ENCODE data around the gene CSF1R.

CSF1R gene

DNA sequence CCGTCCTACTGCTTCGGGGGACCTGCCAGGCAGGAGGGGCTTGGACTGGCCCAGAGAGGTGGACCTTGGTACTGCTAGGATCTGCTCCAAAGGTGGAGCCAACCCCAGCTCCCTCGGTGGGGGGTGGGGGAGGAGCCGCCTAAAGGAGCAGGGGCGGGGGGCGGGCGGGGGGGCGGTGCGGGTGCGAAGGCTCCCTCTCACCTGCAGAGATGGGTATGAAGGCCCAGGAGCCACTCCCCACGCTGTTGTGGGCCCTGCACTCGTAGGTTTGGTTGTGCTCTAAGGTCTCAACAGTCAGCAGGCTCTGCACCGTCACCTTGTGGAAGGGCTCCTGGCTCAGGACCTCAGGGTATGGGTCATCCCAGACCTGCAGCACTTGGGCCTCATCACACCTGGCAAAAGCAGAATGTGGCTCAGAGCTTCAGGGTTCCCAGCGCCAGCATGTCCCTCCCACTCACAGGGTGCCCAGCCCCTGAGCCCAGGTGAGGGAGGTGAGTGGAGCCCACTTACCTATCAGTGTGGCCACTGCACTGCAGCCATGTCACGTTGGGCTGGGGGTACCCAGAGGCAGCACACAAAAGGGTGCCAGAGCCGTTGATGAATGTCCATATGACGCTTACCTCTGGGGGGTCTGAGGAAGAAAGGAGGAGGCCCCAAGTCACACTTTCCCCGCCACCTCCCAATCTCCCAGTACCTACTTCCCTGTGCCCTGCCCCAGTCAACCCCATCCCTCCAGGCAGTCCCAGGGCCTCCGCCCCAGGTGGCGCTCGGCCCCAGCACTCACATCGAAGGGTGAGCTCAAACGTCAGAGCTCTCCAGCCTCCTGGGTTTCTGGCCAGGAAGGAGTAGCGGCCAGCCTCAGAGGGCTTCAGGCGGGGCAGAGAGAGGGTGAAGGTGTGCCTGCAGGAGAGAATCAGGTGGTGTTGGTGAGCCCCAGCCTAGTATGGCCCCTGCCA is 16.4 kb downstream of the CSF1R start:
- no peak for DNase-seq

DNA sequence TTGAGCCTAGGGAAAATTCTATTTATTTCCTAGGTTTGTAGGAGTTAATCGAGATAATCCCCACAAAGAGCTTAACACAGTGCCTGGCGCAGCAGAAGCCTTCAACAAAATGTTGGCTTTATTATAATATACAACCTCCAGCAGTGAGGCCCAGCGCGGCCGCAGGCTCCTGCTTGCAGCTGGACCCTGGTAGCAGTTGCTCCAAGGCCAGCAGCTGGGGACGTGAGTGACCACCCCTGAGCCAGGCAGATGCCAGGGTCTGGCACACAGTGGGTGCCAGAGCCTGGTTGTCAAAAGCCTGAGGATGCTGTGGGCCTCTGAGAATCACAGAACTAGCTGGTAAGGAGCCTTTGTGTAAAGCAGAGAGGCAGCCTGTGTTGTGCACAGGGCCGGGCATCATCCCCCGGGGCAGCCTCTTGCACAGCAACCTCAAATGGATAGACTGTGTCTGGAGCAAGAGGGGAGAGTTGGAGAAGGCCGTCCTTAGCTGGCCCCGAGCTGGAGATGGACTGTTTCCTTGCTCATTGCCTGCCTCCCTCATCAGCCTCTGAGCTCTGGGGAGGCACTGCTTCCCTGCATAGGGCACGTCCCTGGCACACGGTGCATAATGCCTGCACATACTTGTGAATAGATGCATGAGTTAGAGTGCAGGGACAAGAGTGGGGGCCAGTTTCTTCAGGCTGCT is 17.3 kb downstream of the CSF1R start:
- DNase-seq = no peak

- DNase-seq = no peak
Measured at GRCh38 chr5:150068472-150068871, 17.9 kb downstream of the CSF1R start.

GRCh38 chr5:150068071-150068470 is 18.3 kb downstream of the CSF1R start:
- no peak for DNase-seq

DNA sequence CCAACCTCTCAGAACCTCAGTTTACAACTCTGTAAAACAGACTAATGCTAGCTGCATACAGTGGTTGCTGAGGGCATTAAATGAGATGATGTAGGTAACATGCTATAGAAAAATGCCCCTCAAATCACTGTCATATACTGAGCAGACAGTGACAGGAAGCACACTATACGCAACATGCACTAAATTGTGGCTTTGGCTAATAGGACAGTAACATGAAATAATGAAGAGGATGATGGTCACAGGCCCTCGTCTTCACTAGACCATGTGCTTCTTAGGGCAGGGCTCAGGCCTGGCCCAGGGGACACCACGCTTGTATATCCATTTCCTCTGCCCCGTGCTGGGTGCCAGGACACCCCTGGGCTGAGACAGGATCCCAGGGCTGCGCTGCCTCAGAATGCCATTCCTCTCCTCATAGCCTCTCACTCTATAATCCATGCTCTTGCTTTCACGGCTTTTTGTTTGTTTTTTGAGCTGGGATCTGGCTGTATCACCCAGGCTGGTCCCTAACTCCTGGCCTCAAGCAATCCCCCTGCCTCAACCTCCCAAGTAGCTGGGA is 18.9 kb downstream of the CSF1R start:
- no peak for DNase-seq

- DNase-seq = no peak
Measured at GRCh38 chr5:150066901-150067396, 19.4 kb downstream of the CSF1R start.

GRCh38 chr5:150066436-150066835 is 19.9 kb downstream of the CSF1R start:
- DNase-seq = no peak

- no peak for DNase-seq
Measured at GRCh38 chr5:150065886-150066285, 20.5 kb downstream of the CSF1R start.

DNA sequence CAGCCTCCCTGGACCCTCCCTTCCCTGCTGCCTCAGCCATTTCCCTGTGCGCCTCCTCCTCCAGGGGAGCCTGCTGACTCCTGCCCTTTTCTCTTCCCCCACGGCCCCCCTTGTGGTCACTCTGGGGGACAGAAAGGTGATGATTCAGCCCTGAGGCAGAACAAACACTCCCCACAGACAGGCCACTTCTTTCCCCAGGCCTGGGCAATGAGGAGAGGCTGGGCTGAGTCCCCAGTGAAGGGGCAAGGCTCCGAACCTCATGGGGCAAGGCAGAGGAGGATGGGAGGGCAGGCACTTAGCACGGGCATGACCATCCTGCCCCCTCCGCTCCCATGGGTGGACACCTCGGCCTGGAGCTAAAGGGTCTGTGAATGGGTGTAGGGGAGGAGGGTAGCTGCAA is 21.0 kb downstream of the CSF1R start:
- no peak for DNase-seq

DNA sequence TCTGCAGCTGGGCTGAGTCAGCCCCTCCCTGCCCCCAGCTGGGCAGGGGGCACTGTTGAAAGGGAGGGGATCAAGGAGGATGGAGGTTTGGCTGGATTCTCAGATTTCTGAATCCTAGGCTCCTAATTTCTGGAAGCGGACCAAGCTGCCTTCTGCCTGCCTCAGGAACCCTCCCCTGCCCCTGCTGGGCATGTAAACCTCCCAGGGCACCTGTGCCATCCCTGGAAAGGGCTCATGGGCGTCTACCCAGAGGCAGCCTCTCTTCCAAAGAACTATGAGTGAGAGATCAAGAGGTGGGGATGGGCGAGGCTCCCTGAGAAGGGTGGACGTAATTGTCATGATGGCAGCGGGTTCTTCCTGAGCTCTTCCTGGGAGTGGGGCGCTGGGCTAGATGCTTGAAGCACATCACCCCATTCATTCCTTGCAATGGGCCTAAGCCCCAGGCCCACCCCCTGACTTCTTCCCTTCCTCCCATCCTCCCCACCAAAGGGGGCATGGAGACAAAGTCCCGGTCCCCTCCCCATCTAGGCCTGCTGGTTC is 21.6 kb downstream of the CSF1R start:
- no peak for DNase-seq

DNA sequence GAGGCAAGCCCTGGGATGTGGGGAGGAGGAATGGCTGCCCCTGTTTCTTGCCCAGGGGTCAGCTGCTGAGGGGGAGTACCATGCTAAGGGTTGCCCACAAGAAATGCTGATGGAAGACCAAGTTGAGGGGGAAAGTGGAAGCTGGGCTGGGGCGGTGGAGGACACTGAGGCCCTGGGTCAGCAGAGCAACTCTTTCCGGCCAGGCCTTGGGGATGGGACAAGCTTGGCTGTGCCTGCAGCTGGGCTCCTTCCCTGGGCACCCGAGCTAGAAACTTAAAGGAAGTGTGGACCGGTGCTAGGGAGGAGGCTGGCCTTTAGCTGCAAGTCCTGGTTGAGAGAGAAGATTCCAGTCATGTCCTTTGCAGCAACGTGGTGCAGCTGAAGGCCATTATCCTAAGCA is 22.7 kb downstream of the CSF1R start:
- no peak for DNase-seq

- no peak for DNase-seq
Measured at GRCh38 chr5:150062216-150062922, 24.0 kb downstream of the CSF1R start.

DNA sequence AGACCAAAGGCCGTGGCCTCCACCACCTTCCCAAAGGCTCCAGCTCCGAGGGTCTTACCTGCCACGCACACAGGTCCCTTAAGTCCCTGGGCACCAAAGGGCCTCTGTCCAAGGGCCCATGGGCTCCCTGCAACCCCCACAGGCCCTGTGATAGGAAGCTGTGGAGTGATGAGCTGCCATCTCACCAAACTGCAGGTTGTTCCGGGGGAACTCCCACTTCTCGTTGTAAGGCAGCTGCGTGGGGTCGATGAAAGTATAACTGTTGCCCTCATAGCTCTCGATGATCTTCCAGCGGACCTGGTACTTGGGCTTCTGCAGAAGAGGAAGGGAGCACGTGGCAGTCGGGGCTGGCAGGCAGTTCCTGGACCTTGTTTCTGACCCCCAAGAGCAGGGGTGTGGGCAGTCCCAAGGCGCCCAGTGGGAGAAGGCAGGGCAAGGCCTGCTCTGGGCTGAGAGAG is 24.8 kb downstream of the CSF1R start:
- DNase-seq = no peak

- no peak for DNase-seq
Measured at GRCh38 chr5:150060471-150060870, 25.9 kb downstream of the CSF1R start.

- no peak for DNase-seq
Measured at GRCh38 chr5:150059623-150060022, 26.7 kb downstream of the CSF1R start.

DNA sequence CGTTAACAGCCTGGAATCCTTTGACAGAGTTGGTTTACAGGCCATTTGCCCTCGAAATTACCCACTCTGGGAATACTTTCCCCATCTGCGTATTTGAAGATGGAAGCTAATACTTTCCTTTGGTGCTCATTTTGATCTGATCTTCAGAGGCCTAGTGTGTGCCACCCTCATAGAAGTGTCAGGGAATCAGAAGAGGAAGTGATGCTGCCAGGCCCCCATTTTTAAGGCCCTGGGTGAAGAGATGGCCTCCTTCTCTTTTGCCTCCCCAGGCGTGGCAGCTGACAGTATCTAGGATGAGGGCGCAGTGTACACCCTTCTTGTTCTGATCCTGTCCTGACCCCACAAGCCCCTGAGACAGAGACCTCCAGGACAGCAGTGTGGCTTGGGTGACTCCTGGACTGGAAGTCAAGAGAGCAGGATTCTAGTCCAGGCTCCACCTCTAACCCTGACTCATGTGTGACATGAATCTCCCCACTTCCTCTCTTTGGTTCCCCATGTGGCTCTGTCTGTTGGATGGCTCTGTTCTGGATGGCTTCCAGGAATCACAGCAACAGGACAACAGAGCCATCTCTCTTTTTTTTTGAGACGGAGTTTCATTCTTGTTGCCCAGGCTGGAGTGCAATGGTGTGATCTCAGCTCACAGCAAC is 27.8 kb downstream of the CSF1R start:
- no peak for DNase-seq

DNA sequence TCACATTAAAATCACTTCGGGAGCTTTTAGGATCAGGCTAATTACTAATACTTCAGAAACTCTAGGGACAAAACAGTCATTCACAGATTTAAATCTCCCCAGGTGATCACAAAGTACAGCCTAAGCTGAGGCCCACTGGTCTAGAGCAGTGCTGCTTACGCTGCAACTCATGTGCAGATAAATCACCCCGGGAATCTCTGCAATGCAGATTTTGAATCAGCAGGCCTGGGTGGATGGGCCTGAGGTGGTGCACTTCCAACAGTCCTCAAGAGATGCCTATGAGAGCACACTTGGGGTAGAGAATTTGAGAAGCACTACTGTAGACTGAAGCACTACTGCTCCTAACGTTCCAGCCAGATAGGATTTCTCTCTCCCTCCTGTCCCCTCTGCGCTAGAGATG is 28.4 kb downstream of the CSF1R start:
- no peak for DNase-seq

DNA sequence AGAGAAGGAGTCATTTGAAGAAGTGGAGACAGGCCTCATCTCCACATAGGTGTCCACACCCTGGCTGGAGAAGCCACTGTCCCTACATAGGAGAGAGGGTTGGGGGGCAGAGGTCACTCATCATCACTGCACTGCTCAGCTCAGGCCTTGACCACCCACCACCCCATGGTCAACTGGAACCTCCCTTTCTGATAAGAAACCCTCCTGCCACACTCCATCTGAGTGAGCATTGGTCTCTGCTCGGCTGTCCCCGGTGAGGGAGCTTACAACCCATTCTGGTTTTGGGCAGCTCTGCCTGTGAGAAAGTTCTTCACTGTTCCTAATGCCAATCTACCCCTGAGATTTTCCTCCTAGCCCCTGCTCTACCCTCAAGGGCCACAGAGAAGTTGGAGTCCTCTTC is 28.8 kb downstream of the CSF1R start:
- no peak for DNase-seq

GRCh38 chr5:150057052-150057451 is 29.3 kb downstream of the CSF1R start:
- no peak for DNase-seq

- no peak for DNase-seq
Measured at GRCh38 chr5:150056075-150056443, 30.3 kb downstream of the CSF1R start.

DNA sequence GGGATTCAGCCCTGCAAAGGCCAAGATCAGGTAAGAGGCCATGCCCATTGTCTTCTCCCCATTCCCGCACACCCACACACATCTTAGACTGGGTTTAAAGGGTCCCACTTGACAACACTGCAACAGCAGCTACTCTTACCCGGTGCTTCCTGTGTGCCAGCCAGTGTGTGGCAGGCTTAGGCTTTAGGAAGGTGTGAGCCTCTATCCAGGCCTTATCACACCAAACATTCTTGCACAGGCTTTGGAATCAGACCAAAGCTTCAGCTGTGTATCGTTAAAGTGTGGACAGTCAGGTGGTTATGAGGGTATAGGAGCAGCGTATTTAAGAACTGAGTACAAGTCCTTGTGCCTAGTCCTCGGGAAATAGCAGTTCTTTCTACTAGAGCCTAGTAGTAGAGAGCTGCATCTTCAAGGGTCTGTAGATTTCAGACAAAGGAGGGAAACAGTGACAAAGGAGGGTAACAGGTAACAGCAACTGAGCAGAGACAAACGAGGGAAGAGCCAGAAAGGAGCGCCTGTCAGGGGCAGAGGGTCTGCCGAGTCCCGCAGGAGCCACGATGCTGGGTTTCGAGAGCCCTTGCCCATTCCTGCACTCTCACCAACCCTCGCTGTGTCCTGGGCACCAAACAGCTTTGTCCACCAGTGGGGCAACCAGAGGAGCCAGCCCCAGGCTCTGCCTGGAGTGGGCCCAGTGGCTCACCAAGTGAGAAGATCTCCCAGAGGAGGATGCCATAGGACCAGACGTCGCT is 30.9 kb downstream of the CSF1R start:
- DNase-seq = no peak

DNA sequence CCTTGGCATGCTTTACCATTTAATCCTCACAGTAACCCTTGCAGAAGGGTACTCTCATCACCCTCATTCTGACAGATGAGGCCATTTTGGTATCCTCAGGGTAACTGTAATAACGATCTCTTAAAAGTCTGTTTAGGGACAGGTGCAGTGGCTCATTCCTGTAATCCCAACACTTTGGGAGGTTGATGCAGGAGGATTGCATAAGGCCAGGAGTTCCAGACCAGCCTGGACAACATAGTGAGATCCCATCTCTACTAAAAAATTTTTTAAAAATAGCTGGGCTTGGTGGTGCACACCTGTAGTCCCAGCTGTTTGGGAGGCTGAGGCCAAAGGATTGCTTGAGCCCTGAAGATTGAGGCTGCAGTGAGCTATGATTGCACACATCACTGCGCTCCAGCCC is 31.8 kb downstream of the CSF1R start:
- no peak for DNase-seq

All from NCI-H1048 (cell line).